K562 (cell line): ENCODE data around the gene TCFL5. TPM values are rescaled to one million over a fixed set of nuclear protein-coding genes. Genes with fewer than 3 reads are reported as not detected.

Experiments
- ATAC-seq: fragments of 200-7000 bp; cut with Tn5 transposase; 3 replicates; pipeline ENCODE4 v1.9.1; 2020; ENCODE audit warnings: moderate library complexity
- BruUV-seq: library from RNA; stranded (reverse); fragments of 400-500 nt; replicated peaks from 2 replicates; lab custom pipeline; 2021; lab: Mats Ljungman, UMichigan
- CTCF ChIA-PET: fragments of 300-600 bp; formaldehyde crosslinking; extraction: SDS; loops from one replicate; lab custom pipeline; 2021; ENCODE audit warnings: low intra/inter-chr PET ratio; lab: Yijun Ruan, JAX
- POLR2A ChIA-PET: fragments of 300-600, 350-650 bp; sonication (Branson Sonifier 250); formaldehyde crosslinking; extraction: SDS; loops from one replicate; lab custom pipeline; 2021; ENCODE audit warnings: antibody characterized with exemption, inconsistent platforms; lab: Yijun Ruan, JAX
- DNase-seq, 4 experiments: peaks; one replicate each; pipeline versions ENCODE4 v3.0.0 to v3.0.0-alpha.2; 2011 to 2018; ENCODE audit warnings: low spot score in 3 of 4, mixed read lengths in 3 of 4; ENCODE audit errors: extremely low read depth in 1 of 4
- FAIRE-seq: peaks from 2 replicates; lab custom pipeline; 2011; peaks lifted over from hg19 to GRCh38; lab: Jason Lieb, UNC
- H2AFZ ChIP-seq: 2 replicates; pipeline ENCODE4 v1.6.0; 2011; ENCODE audit warnings: low read depth, low read length, control low read depth, inconsistent platforms
- H3K27ac ChIP-seq: fragments of 200-600 bp; 3 replicates; pipeline ENCODE4 v1.8.0; 2011; ENCODE audit warnings: low read depth, mild to moderate bottlenecking, control low read depth, inconsistent platforms, low read length, moderate library complexity, mixed read lengths; ENCODE audit errors: extremely low read depth
- H3K27me3 ChIP-seq, 2 experiments: fragments of 300-600 bp in 1 of 2; 2 replicates in 1 of 2; 3 replicates in 1 of 2; pipeline versions ENCODE4 v1.6.0 to v1.8.0; 2011; ENCODE audit warnings: inconsistent platforms in 2 of 2, low read length in 2 of 2, mild to moderate bottlenecking in 1 of 2, mixed read lengths in 1 of 2, moderate library complexity in 1 of 2; ENCODE audit not compliant: control insufficient read depth in 2 of 2, insufficient read depth in 2 of 2
- H3K36me3 ChIP-seq: fragments of 300-600 bp; 3 replicates; pipeline ENCODE4 v1.8.0; 2011; ENCODE audit warnings: mild to moderate bottlenecking, low read length, inconsistent platforms; ENCODE audit not compliant: control insufficient read depth, insufficient read depth
- H3K4me1 ChIP-seq, 2 experiments: fragments of 200-600 bp in 1 of 2; replicated peaks in 1 of 2; 2 replicates in 1 of 2; 3 replicates in 1 of 2; pipeline versions ENCODE4 v1.5.1 to v1.8.0; 2011; ENCODE audit warnings: inconsistent platforms in 2 of 2, low read length in 2 of 2, mild to moderate bottlenecking in 1 of 2, mixed read lengths in 1 of 2, moderate library complexity in 1 of 2; ENCODE audit not compliant: control insufficient read depth in 2 of 2, insufficient read depth in 2 of 2
- H3K4me2 ChIP-seq: 2 replicates; pipeline ENCODE4 v1.6.1; 2011; ENCODE audit warnings: low read length, control low read depth, inconsistent platforms, mixed read lengths; ENCODE audit not compliant: insufficient read depth
- H3K4me3 ChIP-seq: fragments of 200-600 bp; sonication (generic), shearing (Covaris generic); 2 replicates; pipeline ENCODE4 v1.5.1; 2016; ENCODE audit warnings: control low read depth, inconsistent platforms
- H3K79me2 ChIP-seq: fragments of 200-600 bp; 3 replicates; pipeline ENCODE4 v1.8.0; 2011; ENCODE audit warnings: low read length, inconsistent platforms; ENCODE audit not compliant: control insufficient read depth, insufficient read depth
- H3K9ac ChIP-seq, 2 experiments: 2 replicates each; pipeline versions ENCODE4 v1.6.0 to v1.6.1; 2011; ENCODE audit warnings: low read depth in 2 of 2, low read length in 2 of 2, control low read depth in 1 of 2, inconsistent platforms in 1 of 2, mild to moderate bottlenecking in 1 of 2, mixed read lengths in 1 of 2; ENCODE audit not compliant: insufficient read depth in 1 of 2
- H3K9me1 ChIP-seq: one replicate; pipeline ENCODE4 v1.6.0; 2011; ENCODE audit warnings: inconsistent platforms, mild to moderate bottlenecking, low read length, moderate library complexity; ENCODE audit not compliant: control insufficient read depth, insufficient read depth
- H3K9me3 ChIP-seq: replicated peaks from 2 replicates; pipeline ENCODE4 v1.5.1; 2011; ENCODE audit warnings: low read depth, low read length, inconsistent platforms; ENCODE audit not compliant: control insufficient read depth, insufficient read depth
- H4K20me1 ChIP-seq: replicated peaks from 2 replicates; pipeline ENCODE4 v1.6.1; 2011; ENCODE audit warnings: low read length, inconsistent platforms, mixed read lengths; ENCODE audit not compliant: control insufficient read depth, insufficient read depth
- CBFA2T2 ChIP-seq: fragments of 450-650 bp; conservative IDR thresholded peaks from 2 replicates; pipeline ENCODE4 v1.6.1; 2017; ENCODE audit warnings: mild to moderate bottlenecking
- CBX8 ChIP-seq: fragments of 200-600 bp; sonication (generic); IDR thresholded peaks from 2 replicates; pipeline ENCODE4 v1.6.1; 2012; ENCODE audit warnings: borderline replicate concordance, mixed run types, low read depth, mild to moderate bottlenecking, moderate library complexity, mixed read lengths, low read length, control low read depth, inconsistent platforms; ENCODE audit not compliant: poor library complexity, severe bottlenecking; ENCODE audit errors: extremely low read depth
- CREB3L1 ChIP-seq: fragments of 450-650 bp; IDR thresholded peaks from 2 replicates; pipeline ENCODE4 v1.6.1; 2014; ENCODE audit warnings: low read depth, mild to moderate bottlenecking, moderate library complexity, borderline replicate concordance
- CREM ChIP-seq: IDR thresholded peaks from 2 replicates; pipeline ENCODE4 v1.6.1; 2014; ENCODE audit warnings: antibody characterized with exemption, low read depth
- FOXP1 ChIP-seq: sonication (generic); formaldehyde crosslinking; IDR thresholded peaks from 2 replicates; pipeline ENCODE4 v1.8.0; 2022; ENCODE audit warnings: mild to moderate bottlenecking, missing genetic modification reagents
- GATAD2A ChIP-seq: fragments of 450-650 bp; IDR thresholded peaks from 2 replicates; pipeline ENCODE4 v1.6.1; 2017
- GTF2E2 ChIP-seq: fragments of 200-800 bp; sonication (Bioruptor generic); IDR thresholded peaks from 2 replicates; pipeline ENCODE4 v1.6.1; 2016; ENCODE audit warnings: missing genetic modification characterization, missing compliant biosample characterization
- ID3 ChIP-seq, 2 experiments: fragments of 250-450 bp in 1 of 2; fragments of 450-650 bp in 1 of 2; sonication (Bioruptor Pico) in 1 of 2; IDR thresholded peaks; 2 replicates each; pipeline versions ENCODE4 v1.6.1 to v1.8.0; 2016 to 2021; ENCODE audit warnings: mild to moderate bottlenecking in 2 of 2, moderate library complexity in 2 of 2, missing compliant biosample characterization in 1 of 2, missing genetic modification characterization in 1 of 2
- LCOR ChIP-seq: sonication (generic); formaldehyde crosslinking; IDR thresholded peaks from 2 replicates; pipeline ENCODE4 v1.8.0; 2022; ENCODE audit warnings: mild to moderate bottlenecking, missing genetic modification reagents
- MBD1 ChIP-seq: fragments of 250-450 bp; sonication (Bioruptor Pico); IDR thresholded peaks from 2 replicates; pipeline ENCODE4 v1.8.0; 2022; ENCODE audit warnings: inconsistent platforms
- MTF1 ChIP-seq: fragments of 250-450 bp; sonication (Bioruptor Pico); IDR thresholded peaks from 2 replicates; pipeline ENCODE4 v1.9.0; 2021; ENCODE audit warnings: moderate library complexity, mild to moderate bottlenecking, inconsistent platforms, borderline replicate concordance
- RBM22 ChIP-seq: fragments of 200-400 bp; formaldehyde crosslinking; IDR thresholded peaks from 2 replicates; pipeline ENCODE4 v1.6.1; 2018; ENCODE audit warnings: low read length, low read depth; ENCODE audit not compliant: poor library complexity, severe bottlenecking
- SRSF3 ChIP-seq: fragments of 200-400 bp; formaldehyde crosslinking; IDR thresholded peaks from 2 replicates; pipeline ENCODE4 v1.6.1; 2016; ENCODE audit warnings: mild to moderate bottlenecking, low read length, moderate library complexity; ENCODE audit not compliant: insufficient read depth
- TAF15 ChIP-seq: fragments of 200-400 bp; formaldehyde crosslinking; IDR thresholded peaks from 2 replicates; pipeline ENCODE4 v1.6.1; 2017; ENCODE audit warnings: mild to moderate bottlenecking, low read depth, low read length, moderate library complexity
- XRCC5 ChIP-seq: fragments of 200-400 bp; formaldehyde crosslinking; IDR thresholded peaks from 2 replicates; pipeline ENCODE4 v1.6.1; 2017; ENCODE audit warnings: low read depth, mild to moderate bottlenecking, low read length
- ZNF551 ChIP-seq: fragments of 250-450 bp; sonication (Bioruptor Pico); IDR thresholded peaks from 2 replicates; pipeline ENCODE4 v1.5.0; 2021; ENCODE audit warnings: mild to moderate bottlenecking, moderate library complexity
- WGBS: fragments of 100-300 bp; shearing (Covaris generic); methylation state at CpG from one replicate; pipeline ENCODE4 v1.1.6; 2016; ENCODE audit warnings: low coverage, mixed read lengths; ENCODE audit not compliant: insufficient coverage; ENCODE audit errors: missing lambda C conversion rate; 5-methylcytosine and 5-hydroxymethylcytosine counted together
- in situ Hi-C: fragments of 300-500 bp; cut with MboI; formaldehyde crosslinking; loops from 4 replicates; pipeline ENCODE4 v1.15.0; 2018; ENCODE audit warnings: inconsistent platforms, mixed read lengths
- intact Hi-C: fragments of 100-400 bp; cut with micrococcal nuclease; formaldehyde crosslinking; loops from 2 replicates; pipeline ENCODE4 v1.14.2; 2022
- polyA plus RNA-seq, 8 experiments: library from polyadenylated mRNA; depleted of rRNA in 4 of 8; stranded (reverse) in 5 of 8; unstranded in 3 of 8; fragments of >200 nt; fragmentation: Nextera tagmentation in 2 of 8; fragmentation: Illumina TruSeq in 1 of 8; extraction: Ambion mirVana in 2 of 8; extraction: Trizol in 1 of 8; gene quantifications; 2 replicates each; pipeline versions ENCODE4 v1.2.1 to v1.2.3, GENCODE V29; 2011 to 2014; ENCODE audit warnings: inconsistent platforms in 1 of 8, missing spikeins in 1 of 8
- total RNA-seq, 7 experiments: library from RNA; depleted of rRNA in 6 of 7; stranded (reverse); fragments of >200 nt in 6 of 7; fragmentation: Illumina TruSeq in 2 of 7; extraction: Trizol in 2 of 7; gene quantifications; 2 replicates each; pipeline versions ENCODE4 v1.2.1 to v1.2.3, GENCODE V29; 2011 to 2021; ENCODE audit warnings: low replicate concordance in 1 of 7

The TCFL5 gene
- total and polyA plus RNA-seq, 9 of the 15 experiments (the other 6 are each of a cell fraction or from before 2014, with no cell fraction given): 1.00 to 12.6 (median 9.1) TPM

DNA sequence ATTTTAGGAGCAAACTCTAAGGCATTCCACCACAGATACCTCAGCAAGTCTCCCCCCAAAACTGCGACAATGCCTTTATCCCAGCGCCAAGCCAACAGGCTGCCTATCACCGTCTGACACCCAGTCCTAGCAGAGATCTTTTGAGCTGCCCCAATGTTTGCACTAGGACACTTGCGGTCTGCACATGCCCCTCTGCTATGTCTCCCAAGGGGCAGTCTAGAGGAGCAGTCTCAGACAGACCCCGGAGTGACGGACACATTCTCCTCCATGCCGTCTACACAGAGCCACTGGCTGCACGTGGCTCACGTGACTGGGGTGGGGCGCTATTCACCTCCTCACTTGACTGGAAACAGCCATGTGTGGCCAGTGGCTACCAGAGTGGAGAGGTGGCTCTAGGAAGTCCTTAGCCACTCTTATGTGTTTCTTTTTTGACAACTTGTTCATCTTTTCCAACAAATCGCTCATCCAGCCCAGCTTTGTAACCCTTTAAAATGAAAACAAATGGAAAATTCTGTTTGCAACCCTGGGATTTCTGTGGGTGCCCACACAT lies 48.7 kb upstream of the TCFL5 start:
- Histone ChIP-seq H2AFZ (no peak overlapping the region), H3K9me3 (no peaks in the 10 kb centered on the region), H3K27ac (no peak overlapping the region), H3K9me1 (peaks cover 5% of the 10 kb centered on the region), H3K9ac (no peak overlapping the region), H3K79me2 (peaks cover 68% of the 10 kb centered on the region), H3K4me2 (no peak overlapping the region), H3K36me3 (peaks cover 92% of the 10 kb centered on the region), H3K4me1 (peaks cover 5% of the 10 kb centered on the region in 2 experiments; a peak in 3 of 5 replicates), H3K4me3 (no peak overlapping the region), H4K20me1 (peaks cover 27% of the 10 kb centered on the region), H3K27me3 (no peaks in the 10 kb centered on the region)
- 94% methylated on average over 11 of the region's 11 CpGs for WGBS
- TF ChIP-seq CBX8 (no peak), FOXP1 (CRISPR knock-in tag) (no peak), CBFA2T2 (no peak), XRCC5 (no peak), GTF2E2 (tag) (no peak), SRSF3 (no peak), MBD1 (CRISPR knock-in tag) (no peak), MTF1 (CRISPR knock-in tag) (no peak), LCOR (CRISPR knock-in tag) (no peak), ID3 (CRISPR knock-in tag; IDR thresholded peaks at IDR 0.05) (no peak), ID3 (tag; IDR thresholded peaks at IDR 0.05) (no peak), TAF15 (no peak), RBM22 (no peak), CREM (no peak), GATAD2A (no peak), CREB3L1 (no peak), ZNF551 (CRISPR knock-in tag) (no peak)
- in situ Hi-C loops (no loop called here), intact Hi-C loops (no loop called here)
- POLR2A ChIA-PET: interaction anchor here (0.6 to 6.5 kb wide), 3 partner anchors 12 to 84 kb away, joined by 4 to 45 read pairs (median 4); partner anchors contain the start of gene DIDO1
- DNase-seq (no peak), ATAC-seq (no peak), FAIRE-seq (no peak)
- CTCF ChIA-PET: no interaction called here
- BruUV-seq: no TSS peak
